Posterior cingulate gyrus (tissue), 11 donors: ENCODE data around the gene DNAJA2.
A peak's percentile ranks its signal among the peaks of the same experiment; 100 is the strongest.

Source experiments
- DNase-seq, 10 donors: peaks; one replicate each; pipeline versions ENCODE4 v3.0.0 to v3.0.0-alpha.2; 2020 to 2021; ENCODE audit warnings: mixed read lengths in 3 of 10
- intact Hi-C: fragments of 100-400 bp; cut with DNase I; formaldehyde crosslinking; loops from one replicate; pipeline ENCODE4 v1.15.1; 2023

DNAJA2 gene

DNA sequence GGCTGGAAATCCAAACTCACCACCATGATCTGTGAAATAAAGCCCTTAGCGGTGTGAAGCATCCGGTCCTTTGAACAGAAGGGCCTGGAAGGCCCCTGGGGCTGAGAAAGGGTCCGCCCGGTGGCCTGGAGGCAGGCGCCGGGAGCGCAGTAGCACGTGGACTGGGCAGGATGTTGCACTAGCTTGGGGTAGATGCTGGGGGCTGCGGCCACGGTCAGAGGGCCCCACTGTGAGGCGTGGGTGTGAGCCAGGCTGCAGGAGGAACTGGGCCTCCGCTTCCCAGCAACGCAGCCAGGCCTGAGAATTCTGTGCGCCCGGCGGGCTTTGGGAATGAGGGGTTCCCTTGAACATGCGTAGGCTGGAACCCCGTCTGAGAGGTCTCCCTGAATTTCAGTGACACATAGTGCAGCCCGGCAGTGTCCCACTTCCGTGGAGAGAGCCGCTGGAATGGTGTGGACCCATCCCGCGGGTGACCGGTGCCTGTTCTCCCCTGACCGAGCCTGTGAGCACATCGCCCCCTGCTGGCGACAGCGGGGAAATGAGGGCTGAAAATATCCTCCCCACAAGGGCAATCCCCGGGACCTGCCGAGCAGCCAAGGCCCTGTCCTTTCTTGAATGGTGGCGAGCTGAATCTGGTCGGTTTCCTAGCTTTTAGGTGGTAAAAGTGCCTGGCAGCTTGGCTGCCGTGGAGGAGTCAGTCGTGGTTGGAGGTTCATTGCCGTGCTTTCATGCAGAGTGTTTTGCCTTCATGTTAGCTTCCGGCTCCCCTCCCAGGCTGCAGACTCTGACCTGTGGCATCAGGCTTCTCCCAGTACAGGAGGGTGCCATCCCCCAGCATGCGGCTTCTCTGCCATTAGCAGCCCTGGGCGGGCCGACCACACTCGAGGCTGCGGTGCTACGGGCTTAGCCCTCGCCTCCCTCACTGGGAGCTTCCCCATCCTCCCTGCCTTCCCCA is 43.8 kb downstream of the DNAJA2 start:
- DNase-seq, result peak; percentile 67 to 97 (median 86)
- intact Hi-C loops, result loop anchor here (1.0 kb wide), 2 partner anchors 21 to 75 kb away; no protein-coding TSS in a partner anchor

DNA sequence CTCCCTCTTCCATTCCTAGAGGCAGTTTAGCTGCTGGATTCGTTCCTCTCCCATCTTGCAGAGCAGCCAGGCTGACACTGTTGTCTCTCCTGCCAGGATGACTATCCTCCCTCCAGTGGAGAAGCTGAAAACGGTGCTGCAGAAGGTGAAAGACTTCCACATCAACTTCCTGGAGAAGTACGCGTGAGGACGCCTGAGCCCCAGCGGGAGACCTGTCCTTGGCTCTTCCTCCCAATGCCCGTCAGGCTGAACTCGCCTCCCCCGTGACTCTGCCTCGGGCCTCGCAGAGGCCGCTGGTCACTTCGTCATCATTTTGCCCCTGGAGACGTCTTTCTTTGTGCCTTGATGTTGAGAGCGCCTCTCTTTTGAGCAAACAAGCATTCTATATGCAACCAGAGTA is 44.7 kb downstream of the DNAJA2 start:
- intact Hi-C loops, result loop anchor here (1.0 kb wide), 2 partner anchors 21 to 75 kb away; no protein-coding TSS in a partner anchor
- DNase-seq, result peak in 3 of 10 donors; percentile 52 to 81 (median 55)

DNA sequence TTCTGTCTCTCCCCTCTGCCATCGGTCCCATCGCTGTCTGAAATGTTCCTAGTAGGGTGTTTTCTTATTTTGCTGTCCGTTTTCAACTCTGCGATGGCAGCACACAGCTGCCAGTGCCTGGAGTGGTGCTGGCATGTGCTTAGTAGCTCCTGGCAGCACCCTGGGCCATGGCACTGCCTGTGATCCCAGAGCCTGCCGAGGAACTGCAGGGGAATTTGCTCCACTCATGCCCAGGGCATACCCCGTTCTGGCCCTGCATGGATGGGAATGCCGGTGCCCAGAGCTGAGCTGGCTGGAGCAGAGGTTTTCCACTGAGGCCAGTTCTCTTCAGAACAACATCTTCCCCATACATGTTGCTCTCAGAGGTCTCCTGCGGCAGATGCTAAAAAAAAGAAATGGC is 46.2 kb downstream of the DNAJA2 start:
- DNase-seq, result peak in 3 of 10 donors; percentile 51 to 78 (median 70)
- intact Hi-C loops, result no loop called here

DNA sequence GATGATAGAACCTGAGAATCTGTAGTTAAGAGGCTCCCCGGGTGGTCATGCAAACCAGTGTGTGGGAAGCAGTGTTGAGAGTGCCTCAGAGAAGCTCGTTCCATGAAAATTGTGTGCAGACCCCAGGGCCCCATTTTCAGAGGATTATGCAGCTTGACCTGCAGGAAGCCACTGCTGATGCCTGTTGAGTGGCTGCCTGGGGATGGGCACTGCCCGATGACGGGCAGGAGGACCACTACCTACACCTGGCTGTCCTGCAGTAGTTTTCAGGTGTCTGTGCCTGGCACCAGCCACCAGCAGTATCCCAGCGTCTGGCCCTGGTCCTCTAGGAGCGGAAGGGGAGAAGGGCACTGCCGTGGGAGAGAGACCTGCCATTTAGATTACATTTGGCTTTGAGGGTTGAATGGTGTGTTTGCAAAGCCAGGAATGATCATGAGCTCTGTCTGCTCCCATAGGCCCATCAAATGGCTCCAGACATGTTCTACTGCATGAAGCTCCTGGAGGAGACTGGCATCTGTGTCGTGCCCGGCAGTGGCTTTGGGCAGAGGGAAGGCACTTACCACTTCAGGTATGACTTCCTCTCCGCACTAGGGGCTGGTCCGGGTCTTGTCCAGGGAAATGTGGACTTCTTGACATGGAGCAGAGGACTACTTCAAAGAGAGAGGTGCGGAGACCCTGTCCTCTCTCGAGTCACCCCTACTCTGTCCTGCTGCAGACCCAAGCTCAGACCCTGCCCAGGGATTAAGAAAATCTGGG is 46.8 kb downstream of the DNAJA2 start:
- intact Hi-C loops, result no loop called here

DNA sequence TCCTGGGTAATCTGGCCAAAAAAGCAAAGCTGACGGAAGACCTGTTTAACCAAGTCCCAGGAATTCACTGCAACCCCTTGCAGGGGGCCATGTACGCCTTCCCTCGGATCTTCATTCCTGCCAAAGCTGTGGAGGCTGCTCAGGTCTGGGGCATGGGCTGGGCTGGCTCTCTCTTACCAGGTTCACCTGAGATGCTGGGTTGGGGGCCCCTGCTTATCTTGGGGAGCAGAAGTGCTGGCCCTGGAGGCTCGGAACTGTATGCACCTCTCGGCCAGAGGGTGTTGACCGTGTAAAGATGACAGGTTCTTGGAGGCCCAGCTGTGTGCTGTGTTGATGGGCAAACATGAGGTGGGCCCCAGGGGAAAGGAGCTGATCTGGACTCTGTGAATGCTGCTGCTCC is 49.1 kb downstream of the DNAJA2 start:
- DNase-seq, result no peak
- intact Hi-C loops, result no loop called here

More for the DNA sequence above, 46.8 kb downstream of the DNAJA2 start:
- peak in 3 of 10 donors; percentile 7 to 70 (median 58) for DNase-seq

DNA sequence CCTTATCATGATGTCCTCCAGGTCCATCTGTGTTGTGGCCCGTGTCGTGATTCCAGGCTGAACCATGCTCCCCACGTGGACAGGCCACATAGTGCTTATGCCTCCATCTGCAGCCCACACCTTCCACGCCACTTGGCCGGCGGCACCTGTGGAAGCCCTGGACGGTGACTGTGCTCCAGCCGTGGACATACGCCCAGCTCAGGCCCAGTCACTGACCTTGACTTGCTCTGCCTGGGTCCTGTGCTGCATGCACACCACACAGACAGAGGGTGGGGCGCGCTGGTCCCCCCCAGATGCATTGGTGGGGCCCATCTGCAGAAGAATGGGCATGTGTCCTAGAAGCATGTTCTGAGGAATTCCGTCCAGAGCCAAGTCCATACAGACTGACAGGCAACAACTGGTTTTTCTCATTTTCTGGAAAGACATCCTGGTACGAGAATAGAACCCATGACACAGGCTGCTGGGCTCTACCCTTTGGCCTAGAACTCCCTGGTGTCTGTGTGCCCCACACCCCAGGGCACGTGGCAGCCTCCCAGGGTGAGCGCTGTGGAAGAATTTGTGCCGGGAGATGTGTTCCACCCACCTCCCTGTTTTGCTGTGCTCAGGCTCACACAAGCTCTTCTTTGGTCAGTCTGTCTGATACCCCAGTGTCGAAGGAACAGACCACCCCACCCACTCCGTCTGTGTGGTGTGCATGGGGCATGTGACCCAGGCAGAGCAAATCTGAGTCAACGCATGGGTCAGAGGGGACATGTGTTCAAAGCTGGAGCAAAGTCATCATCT is 49.8 kb downstream of the DNAJA2 start:
- peak in 1 of 10 donors; percentile 69 for DNase-seq
- intact Hi-C loops, result no loop called here

DNA sequence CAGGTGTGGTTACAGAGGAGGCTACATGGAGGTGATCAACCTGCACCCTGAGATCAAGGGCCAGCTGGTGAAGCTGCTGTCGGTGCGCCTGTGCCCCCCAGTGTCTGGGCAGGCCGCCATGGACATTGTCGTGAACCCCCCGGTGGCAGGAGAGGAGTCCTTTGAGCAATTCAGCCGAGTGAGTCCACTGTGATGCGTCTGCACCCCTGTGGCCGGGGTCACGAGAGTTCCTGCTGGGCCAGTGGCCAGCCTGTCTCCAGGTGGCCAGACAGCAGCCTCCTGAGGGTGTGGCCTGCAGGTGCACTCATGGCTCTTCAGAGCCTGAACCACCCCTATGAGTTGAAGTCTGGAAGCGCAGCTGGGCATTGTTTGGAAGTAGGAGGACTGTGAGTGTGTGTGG is 51.2 kb downstream of the DNAJA2 start:
- intact Hi-C loops, result no loop called here
- no peak for DNase-seq

DNA sequence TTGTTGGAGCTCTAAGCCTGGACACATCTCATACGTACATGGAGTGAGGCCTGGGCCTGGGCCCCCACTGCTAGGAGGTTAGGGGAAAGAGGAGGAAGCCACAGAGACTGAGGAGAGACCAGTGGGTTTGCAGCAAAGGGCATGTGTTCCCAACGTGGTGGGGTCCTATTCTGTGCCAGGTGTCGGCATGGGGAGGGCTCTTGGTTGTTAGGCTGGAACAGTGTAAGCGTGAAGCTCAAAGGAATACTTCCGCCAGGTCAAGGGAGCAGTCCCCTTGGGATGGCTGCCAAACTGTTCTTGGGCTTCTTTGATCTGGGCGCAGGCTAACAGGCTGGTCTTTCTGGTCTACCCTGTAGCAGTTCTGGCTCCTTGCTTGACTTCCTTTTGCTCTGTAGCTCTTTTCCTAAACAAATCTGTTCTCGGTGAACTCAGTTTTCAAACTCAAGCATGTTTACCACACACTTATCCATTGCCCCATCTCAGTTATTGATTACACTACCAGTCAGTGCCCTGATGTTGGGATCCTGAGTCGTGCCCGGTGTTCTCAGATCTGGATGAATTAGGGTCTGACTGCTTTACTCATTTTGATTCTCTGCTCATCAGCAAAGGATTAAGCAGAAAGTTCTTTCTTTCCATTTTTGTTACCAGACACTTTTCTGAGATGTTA is 52.9 kb downstream of the DNAJA2 start:
- no peak for DNase-seq
- intact Hi-C loops, result no loop called here

DNA sequence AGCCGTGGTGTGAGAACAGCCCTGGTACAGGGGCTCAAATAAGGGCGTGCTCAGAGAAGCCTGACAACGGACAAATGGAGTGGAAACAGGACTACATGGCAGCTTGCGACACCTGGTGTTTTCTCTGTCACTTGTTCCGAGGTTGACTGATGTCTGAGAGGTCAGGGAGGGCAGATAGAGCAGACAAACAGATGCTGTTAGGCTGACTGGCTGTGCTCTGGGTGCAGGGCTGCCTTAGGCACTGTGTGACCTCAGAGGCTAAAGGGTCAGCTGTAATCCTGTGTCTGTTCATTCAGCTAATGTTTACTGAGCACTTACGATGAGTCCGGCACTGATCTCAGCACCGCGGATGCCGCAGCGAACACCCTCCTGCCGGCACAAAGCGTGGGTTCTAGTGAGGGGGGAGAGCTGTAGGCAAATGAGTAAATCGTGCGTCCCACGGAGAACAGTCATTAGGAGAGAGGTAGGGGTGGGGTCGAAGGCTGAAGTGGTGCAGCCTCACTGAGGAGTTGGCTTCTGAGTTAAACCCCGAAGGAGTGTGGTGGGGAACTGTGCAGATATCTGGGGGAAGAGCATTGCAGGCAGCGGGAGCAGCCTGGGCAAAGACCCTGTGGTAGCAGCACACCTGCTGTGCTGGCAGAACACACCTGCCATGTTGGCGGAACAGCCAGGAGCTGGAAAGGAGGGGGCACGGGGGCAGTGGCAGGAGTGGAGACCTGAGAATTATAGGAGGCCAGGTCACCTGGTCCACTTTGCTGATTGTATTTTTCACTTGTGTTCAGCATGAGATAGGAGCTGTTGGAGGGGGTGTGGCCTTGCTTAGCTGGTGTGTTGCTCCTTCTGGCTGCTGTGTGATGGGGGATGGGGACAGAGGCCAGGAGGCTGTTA is 54.3 kb downstream of the DNAJA2 start:
- intact Hi-C loops, result no loop called here
- DNase-seq, result peak in 1 of 10 donors; percentile 31

DNA sequence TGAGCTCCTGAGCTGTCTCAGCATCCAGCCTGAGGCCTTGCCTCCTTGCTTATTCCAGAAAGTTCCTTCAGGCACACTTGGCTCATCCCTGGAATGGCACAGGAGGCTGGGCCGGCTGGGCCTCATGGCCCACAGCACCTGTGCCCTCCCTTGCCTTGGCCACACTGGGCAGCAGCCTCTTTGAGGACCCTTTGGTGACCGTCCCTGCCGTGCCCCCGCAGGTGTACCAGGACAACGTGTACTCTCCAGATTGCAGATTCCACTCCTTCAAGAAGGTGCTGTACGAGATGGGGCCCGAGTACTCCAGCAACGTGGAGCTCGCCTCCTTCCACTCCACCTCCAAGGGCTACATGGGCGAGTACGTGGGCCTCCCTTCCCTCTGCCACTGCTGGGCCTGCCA is 55.1 kb downstream of the DNAJA2 start:
- DNase-seq, result no peak
- intact Hi-C loops, result no loop called here

DNA sequence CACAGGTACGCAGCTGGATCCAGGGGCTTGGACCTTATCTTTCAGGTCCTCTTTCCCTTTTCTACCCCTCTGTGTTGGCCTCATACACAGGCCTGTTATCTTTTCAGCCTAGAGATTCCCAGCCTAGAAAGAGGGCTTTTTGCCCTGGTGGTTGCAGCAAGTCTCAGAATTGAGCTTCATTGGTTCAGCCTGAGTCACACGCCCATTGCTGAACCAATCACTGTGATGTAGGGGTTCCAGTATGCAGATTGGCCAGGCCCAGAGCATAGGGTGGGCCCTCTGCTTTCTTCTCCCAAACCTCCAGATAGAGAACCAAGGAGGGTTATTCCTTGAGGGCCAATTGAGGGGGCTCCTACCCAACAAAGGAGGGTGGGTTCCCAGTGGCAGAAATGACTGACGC is 56.5 kb downstream of the DNAJA2 start:
- peak in 1 of 10 donors; percentile 33 for DNase-seq
- intact Hi-C loops, result no loop called here

DNA sequence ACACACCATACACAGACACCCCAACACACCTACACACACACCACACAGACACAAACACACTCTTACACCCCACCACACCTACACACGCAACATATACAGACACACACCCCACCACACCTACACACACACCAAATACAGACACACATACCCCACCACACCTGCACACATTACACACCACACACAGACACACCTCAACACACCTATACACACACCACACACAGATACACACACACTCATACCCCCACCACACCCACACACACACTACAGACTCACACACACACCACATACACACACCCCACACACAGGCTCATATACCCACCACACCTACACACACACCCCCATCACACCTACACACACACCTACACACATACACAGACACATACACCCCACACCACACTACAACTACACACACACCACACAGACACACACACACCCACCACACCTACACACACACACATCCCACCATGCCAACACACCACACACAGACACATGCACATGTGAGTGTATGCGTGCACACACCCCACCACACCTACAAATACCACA is 57.9 kb downstream of the DNAJA2 start:
- intact Hi-C loops, result no loop called here
- DNase-seq, result peak in 1 of 10 donors; percentile 2

DNA sequence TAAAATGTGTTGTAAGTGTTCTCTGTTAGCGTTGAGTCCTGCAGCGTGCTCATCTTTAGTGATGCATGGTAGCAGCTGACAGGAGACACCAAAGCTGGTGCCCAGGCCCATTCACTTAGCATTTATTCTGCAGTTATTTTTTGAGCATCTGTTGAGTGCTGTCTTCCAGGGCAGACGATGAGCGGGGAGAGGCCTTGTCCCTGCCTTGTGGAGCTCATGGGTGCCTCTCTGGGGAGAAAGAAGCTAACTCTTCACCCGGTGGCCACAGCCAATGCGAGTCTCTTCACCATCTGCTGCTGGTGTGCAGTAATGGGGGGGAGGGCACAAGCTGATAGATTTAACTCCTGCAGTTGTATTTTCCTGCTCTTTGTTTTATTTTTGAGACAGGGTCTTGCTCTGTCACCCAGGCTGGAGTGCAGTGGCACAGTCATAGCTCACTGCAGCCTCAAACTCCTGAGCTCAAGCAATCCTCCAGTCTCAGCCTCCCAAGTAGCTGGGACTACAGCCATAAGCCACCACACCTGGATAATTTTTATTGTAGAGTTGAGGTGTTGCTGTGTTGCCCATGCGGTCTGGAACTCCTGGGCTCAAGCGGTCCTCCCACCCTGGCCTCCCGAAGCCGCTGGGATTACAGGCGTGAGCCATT is 58.8 kb downstream of the DNAJA2 start:
- intact Hi-C loops, result no loop called here
- DNase-seq, result no peak

DNA sequence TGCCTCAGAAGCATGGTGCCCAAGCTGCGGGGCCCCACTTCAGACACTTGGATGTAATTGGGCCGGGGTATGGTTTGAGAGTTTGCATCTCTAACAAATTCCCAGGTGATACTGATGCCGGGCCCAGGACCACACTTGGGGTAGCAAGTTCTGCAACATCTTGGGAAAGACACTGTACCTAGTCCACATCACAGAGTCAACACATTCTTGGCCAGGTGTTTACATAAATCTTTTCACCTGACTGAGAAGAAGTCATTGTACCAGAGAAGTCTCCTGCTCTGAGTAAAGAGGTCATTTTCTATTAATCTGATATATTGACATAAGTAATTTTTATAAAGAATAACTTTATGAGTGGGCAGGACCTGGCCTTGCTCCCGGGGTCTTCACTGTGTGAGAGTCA is 61.8 kb downstream of the DNAJA2 start:
- intact Hi-C loops, result no loop called here
- no peak for DNase-seq

DNA sequence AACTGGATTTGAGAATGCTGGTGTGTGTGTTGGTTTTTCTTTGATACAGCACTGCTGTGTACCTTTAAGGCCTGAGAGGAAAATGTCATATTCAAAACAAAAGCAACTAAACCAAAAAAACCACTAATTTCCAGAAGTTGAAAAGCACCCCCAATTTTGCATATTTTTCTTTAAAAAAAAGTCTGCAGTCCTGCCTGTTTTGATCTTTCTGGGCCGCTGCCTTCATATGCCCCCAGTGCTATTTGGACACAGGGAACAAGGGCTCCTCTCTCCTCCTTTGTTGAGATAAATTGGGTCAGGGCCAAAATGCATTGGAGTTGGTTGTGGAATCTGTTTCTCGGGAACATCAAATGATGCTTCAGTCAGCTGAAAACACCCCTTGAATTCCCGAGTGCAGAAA is 62.4 kb downstream of the DNAJA2 start:
- intact Hi-C loops, result no loop called here
- DNase-seq, result peak in 3 of 10 donors; percentile 37 to 48 (median 41)

DNA sequence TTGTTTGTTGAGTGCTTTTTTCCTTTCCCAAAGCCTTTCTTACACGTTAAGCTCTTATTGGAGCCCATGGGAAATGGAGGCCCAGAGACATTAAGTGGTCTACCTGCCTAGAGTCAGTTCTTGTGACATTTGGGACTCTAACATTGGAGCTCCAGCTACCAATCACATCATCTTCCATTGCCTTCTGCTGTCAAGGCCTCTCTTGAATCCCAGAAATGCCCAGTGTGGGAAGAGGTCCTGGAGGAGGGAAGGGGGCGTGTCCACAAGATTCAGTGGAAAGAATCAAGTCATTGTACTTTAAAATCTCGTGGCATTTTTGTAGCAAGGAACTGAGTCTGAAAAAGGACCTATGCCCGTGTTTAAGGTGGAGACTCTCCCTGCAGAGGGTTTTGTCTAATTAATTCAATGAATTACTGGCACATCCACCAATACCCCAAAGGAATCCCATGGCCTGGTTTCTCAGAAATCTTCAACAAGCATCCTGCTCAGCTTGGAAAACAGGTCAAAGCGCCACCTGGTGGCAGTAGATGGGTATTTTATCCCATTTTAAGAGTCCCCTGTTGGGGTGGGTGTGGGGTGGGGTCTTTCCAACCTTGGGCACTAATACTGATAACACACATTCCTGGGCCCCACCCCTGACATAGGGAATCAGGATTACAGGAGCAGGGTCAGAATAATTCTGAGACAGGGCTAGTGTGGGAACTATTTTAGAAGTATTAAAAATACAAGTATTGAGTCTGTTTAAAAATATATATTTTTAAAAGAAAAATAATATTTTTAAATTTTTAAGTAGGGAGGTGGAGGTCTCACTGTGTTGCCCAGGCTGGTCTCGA is 64.7 kb downstream of the DNAJA2 start:
- DNase-seq, result peak in 4 of 10 donors; percentile 41 to 63 (median 52)

More for the DNA sequence above, 64.7 kb downstream of the DNAJA2 start:
- intact Hi-C loops, result loop anchor here (1.0 kb wide), 3 partner anchors 21 to 54 kb away; partner anchors contain the start of gene GPT2
